Activated CD4-positive, alpha-beta T cell treated with anti-CD3 and anti-CD28 coated beads, Interleukin-2, amount 50 U/mL, for 48 hours (primary cell): ENCODE results near the gene TRIM27.
"Not testable (repeated sequence)": the region's sequence is repeated elsewhere in the genome, so short reads cannot be mapped to it uniquely, and the experiment has no call there.

Experiments used
- DNase-seq, 2 experiments: peaks; one replicate each; pipeline ENCODE4 v3.0.0-alpha.2; 2020

TRIM27 gene

DNA sequence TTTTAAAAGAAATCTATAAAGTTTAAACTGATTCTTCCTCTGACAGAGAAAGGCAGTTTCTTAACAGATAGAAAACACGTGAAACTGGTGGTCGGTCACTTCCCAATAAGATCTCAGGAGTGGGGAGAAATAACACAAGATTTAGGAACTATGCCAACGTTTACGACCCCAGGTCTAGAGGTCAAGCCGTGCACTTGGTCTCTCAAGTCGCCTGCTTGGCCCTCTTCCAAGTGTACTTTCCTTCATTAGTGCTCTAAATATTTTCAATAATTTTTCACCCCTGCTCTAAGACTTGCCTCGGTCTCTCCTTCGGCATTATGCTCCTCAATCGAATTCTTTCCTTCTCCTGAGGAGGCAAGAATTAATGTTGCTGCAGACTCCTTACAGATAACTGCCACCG is 61.7 kb downstream of the TRIM27 start:
- DNase-seq, result no peak

GRCh38 chr6:28861339-28861738 is 62.4 kb downstream of the TRIM27 start:
- no peak for DNase-seq

- no peak for DNase-seq
Observed at GRCh38 chr6:28860581-28860980, 63.2 kb downstream of the TRIM27 start.

GRCh38 chr6:28858963-28859362 is 64.8 kb downstream of the TRIM27 start:
- no peak for DNase-seq

DNA sequence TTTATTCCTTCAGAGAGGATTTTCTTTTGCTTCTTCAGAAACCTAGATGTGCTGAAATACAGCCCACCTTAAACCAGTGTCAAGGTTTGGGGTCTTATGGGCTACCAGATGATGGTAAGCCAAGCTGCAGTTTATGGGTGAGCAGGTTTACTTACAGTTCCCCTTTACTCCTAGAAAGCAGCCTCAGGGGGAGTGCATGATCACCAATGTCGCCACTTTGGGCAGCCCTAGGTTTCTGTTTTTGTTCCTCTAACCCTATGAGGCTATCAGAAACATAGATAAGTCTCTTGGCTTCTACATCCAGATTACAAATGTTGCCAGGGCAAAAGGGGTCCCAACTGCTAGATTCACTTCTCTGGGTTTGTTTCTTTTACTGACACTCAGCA is 67.2 kb downstream of the TRIM27 start:
- no peak for DNase-seq

DNA sequence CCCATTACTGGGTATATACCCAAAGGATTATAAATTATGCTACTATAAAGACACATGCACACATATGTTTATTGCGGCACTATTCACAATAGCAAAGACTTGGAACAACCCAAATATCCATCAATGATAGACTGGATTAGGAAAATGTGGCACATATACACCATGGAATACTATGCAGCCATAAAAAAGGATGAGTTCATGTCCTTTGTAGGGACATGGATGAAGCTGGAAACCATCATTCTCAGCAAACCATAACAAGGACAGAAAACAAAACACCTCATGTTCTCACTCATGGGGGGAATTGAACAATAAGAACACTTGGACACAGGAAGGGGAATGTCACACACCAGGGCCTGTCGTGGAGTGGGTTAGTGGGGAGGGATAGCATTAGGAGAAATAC is 69.4 kb downstream of the TRIM27 start:
- not testable (repeated sequence) for DNase-seq
